ENCODE results near the gene BRICD5.
"Not testable (repeated sequence)": the region's sequence is repeated elsewhere in the genome, so short reads cannot be mapped to it uniquely, and the experiment has no call there.

BRICD5 gene

GRCh38 chr16:2214719-2214968 lies 4.0 kb upstream of the BRICD5 start, which contains the start of gene PGP:
PGP (minus strand) TSS chr16:2214840; CDS start chr16:2214777, 63 bp downstream.
- no peak for FAIRE-seq

- FAIRE-seq = no peak
Measured at GRCh38 chr16:2213817-2214718, 3.4 kb upstream of the BRICD5 start.

- FAIRE-seq = no peak
Measured at GRCh38 chr16:2212362-2213324, 2.0 kb upstream of the BRICD5 start.

GRCh38 chr16:2211923-2212347 lies 1.3 kb upstream of the BRICD5 start:
- no peak for FAIRE-seq

GRCh38 chr16:2210009-2210332 lies 692 bp downstream of the BRICD5 start:
- no peak for FAIRE-seq

GRCh38 chr16:2209258-2210008 lies 1.2 kb downstream of the BRICD5 start:
- no peak for FAIRE-seq

- no peak for FAIRE-seq
Measured at GRCh38 chr16:2208772-2209171, 1.9 kb downstream of the BRICD5 start.

- FAIRE-seq = no peak
Measured at GRCh38 chr16:2208308-2208707, 2.4 kb downstream of the BRICD5 start.

GRCh38 chr16:2207872-2208271 lies 2.8 kb downstream of the BRICD5 start:
- FAIRE-seq = no peak

- FAIRE-seq = no peak
Measured at GRCh38 chr16:2206780-2207433, 3.8 kb downstream of the BRICD5 start.

GRCh38 chr16:2206420-2206779 lies 4.3 kb downstream of the BRICD5 start:
- FAIRE-seq = no peak

- no peak for FAIRE-seq
Measured at GRCh38 chr16:2205967-2206313, 4.7 kb downstream of the BRICD5 start.

- FAIRE-seq = no peak
Measured at GRCh38 chr16:2205104-2205966, 5.3 kb downstream of the BRICD5 start, which contains the start of gene MLST8. MLST8 (plus strand) TSS chr16:2205454; CDS start chr16:2206086, 632 bp downstream.

- FAIRE-seq = no peak
Measured at GRCh38 chr16:2204416-2205103, 6.1 kb downstream of the BRICD5 start.

GRCh38 chr16:2203119-2203688 lies 7.5 kb downstream of the BRICD5 start:
- not testable (repeated sequence) for FAIRE-seq

- FAIRE-seq = no peak
Measured at GRCh38 chr16:2200313-2200712, 10.3 kb downstream of the BRICD5 start.

- FAIRE-seq = no peak
Measured at GRCh38 chr16:2199621-2200139, 11.0 kb downstream of the BRICD5 start.

- no peak for FAIRE-seq
Measured at GRCh38 chr16:2199095-2199494, 11.6 kb downstream of the BRICD5 start.

- FAIRE-seq = no peak
Measured at GRCh38 chr16:2198283-2198682, 12.4 kb downstream of the BRICD5 start.

GRCh38 chr16:2197765-2198164 lies 12.9 kb downstream of the BRICD5 start:
- no peak for FAIRE-seq

All from colon (tissue), 2 donors.